A549 (cell line): Measurements from ENCODE around the gene IFNA2. TPM values are rescaled to one million over a fixed set of nuclear protein-coding genes. Genes with fewer than 3 reads are reported as not detected.
"Not testable (repeated sequence)": the region's sequence is repeated elsewhere in the genome, so short reads cannot be mapped to it uniquely, and the experiment has no call there.

ENCODE experiments used
- ATAC-seq, 2 experiments: fragments of 200-7000 bp in 1 of 2; fragments of >200 bp in 1 of 2; cut with Nextera tagmentation in 1 of 2; cut with Tn5 transposase in 1 of 2; 3 replicates each; pipeline versions ENCODE4 v1.8.0 to v1.9.1; 2018 to 2020; ENCODE audit warnings: mild to moderate bottlenecking in 1 of 2, moderate library complexity in 1 of 2
- CTCF ChIA-PET: fragments of 300-600 bp; sonication (Branson Sonifier 250); formaldehyde crosslinking; extraction: SDS; loops from one replicate; lab custom pipeline; 2021; ENCODE audit warnings: antibody characterized with exemption, inconsistent platforms; lab: Yijun Ruan, JAX
- POLR2A ChIA-PET: fragments of 350-600 bp; formaldehyde crosslinking; extraction: SDS; loops from one replicate; lab custom pipeline; 2021; ENCODE audit warnings: antibody characterized with exemption, inconsistent platforms; lab: Yijun Ruan, JAX
- DNase-seq, 2 experiments: peaks; one replicate each; pipeline versions ENCODE4 v3.0.0 to v3.0.0-alpha.2; 2011 to 2016; ENCODE audit warnings: low read depth in 1 of 2, low spot score in 1 of 2
- FAIRE-seq: peaks from 2 replicates; lab custom pipeline; 2011; peaks lifted over from hg19 to GRCh38; lab: Jason Lieb, UNC
- H3K27ac ChIP-seq, 2 experiments: fragments of >200 bp; sonication (Bioruptor Twin); formaldehyde crosslinking; 3 replicates each; pipeline ENCODE4 v1.5.1; 2016 to 2017
- H3K4me1 ChIP-seq: fragments of >200 bp; sonication (Bioruptor Twin); formaldehyde crosslinking; 3 replicates; pipeline ENCODE4 v1.6.1; 2016
- H3K4me2 ChIP-seq: fragments of >200 bp; sonication (Bioruptor Twin); formaldehyde crosslinking; 3 replicates; pipeline ENCODE4 v1.6.1; 2016
- H3K4me3 ChIP-seq: fragments of >200 bp; sonication (Bioruptor Twin); formaldehyde crosslinking; 3 replicates; pipeline ENCODE4 v1.5.1; 2016
- H3K9me3 ChIP-seq: fragments of >200 bp; sonication (Bioruptor Twin); formaldehyde crosslinking; 3 replicates; pipeline ENCODE4 v1.6.1; 2016
- CBX8 ChIP-seq: fragments of 200-600 bp; sonication (generic); IDR thresholded peaks from 2 replicates; pipeline ENCODE4 v1.6.1; 2016
- CTCF ChIP-seq: fragments of >200 bp; sonication (Bioruptor Twin); formaldehyde crosslinking; IDR thresholded peaks from 3 replicates; pipeline ENCODE4 v1.5.1; 2016
- EHMT2 ChIP-seq: fragments of 200-600 bp; sonication (generic); IDR thresholded peaks from 2 replicates; pipeline ENCODE4 v1.6.1; 2016; ENCODE audit warnings: antibody characterized with exemption, low read depth, mild to moderate bottlenecking, moderate library complexity
- EP300 ChIP-seq, 2 experiments: fragments of >200 bp; sonication (Bioruptor Twin); formaldehyde crosslinking; IDR thresholded peaks; 2 replicates in 1 of 2; 3 replicates in 1 of 2; pipeline ENCODE4 v1.6.1; 2016 to 2017
- FOXS1 ChIP-seq: fragments of 250-450 bp; sonication (Bioruptor Pico); IDR thresholded peaks from 2 replicates; pipeline ENCODE4 v1.5.0; 2020; ENCODE audit warnings: mild to moderate bottlenecking, moderate library complexity
- HES2 ChIP-seq: fragments of >200 bp; sonication (Bioruptor Twin); formaldehyde crosslinking; IDR thresholded peaks from 2 replicates; pipeline ENCODE4 v1.6.1; 2016
- HEYL ChIP-seq: fragments of 250-450 bp; sonication (Bioruptor Pico); IDR thresholded peaks from 2 replicates; pipeline ENCODE4 v1.8.0; 2021; ENCODE audit warnings: mild to moderate bottlenecking, moderate library complexity
- MAZ ChIP-seq: fragments of 150-350 bp; IDR thresholded peaks from 2 replicates; pipeline ENCODE4 v1.6.1; 2014; ENCODE audit warnings: antibody characterized with exemption, low read depth, low read length, borderline replicate concordance
- NPAS2 ChIP-seq: fragments of 250-450 bp; sonication (Bioruptor Pico); IDR thresholded peaks from 2 replicates; pipeline ENCODE4 v1.8.0; 2022; ENCODE audit warnings: mild to moderate bottlenecking, moderate library complexity, borderline replicate concordance
- RAD21 ChIP-seq, 2 experiments: fragments of >200 bp in 1 of 2; sonication (Bioruptor Twin) in 1 of 2; formaldehyde crosslinking in 1 of 2; IDR thresholded peaks in 1 of 2; conservative IDR thresholded peaks in 1 of 2; 2 replicates in 1 of 2; 3 replicates in 1 of 2; pipeline ENCODE4 v1.6.1; 2012 to 2018; ENCODE audit warnings: inconsistent platforms in 1 of 2
- RCOR1 ChIP-seq: fragments of 150-350 bp; IDR thresholded peaks from 2 replicates; pipeline ENCODE4 v1.6.1; 2014; ENCODE audit warnings: antibody characterized with exemption, low read length, low read depth
- REST ChIP-seq: fragments of 200-600 bp; sonication (generic); IDR thresholded peaks from 2 replicates; pipeline ENCODE4 v1.6.1; 2016; ENCODE audit warnings: antibody characterized with exemption, mild to moderate bottlenecking, moderate library complexity
- RFX5 ChIP-seq: fragments of 450-650 bp; IDR thresholded peaks from 2 replicates; pipeline ENCODE4 v1.7.1; 2014; ENCODE audit warnings: antibody characterized with exemption, mild to moderate bottlenecking, moderate library complexity
- SMC3 ChIP-seq: fragments of >200 bp; sonication (Bioruptor Twin); formaldehyde crosslinking; IDR thresholded peaks from 3 replicates; pipeline ENCODE4 v1.6.1; 2018; ENCODE audit warnings: inconsistent platforms
- ZNF302 ChIP-seq: fragments of 250-450 bp; sonication (Bioruptor Pico); IDR thresholded peaks from 2 replicates; pipeline ENCODE4 v1.9.0; 2021; ENCODE audit warnings: inconsistent platforms, mild to moderate bottlenecking, moderate library complexity
- ZSCAN20 ChIP-seq: fragments of 250-450 bp; sonication (Bioruptor Pico); IDR thresholded peaks from 2 replicates; pipeline ENCODE4 v1.8.0; 2022; ENCODE audit warnings: mild to moderate bottlenecking, moderate library complexity
- WGBS: methylation state at CpG from one replicate; pipeline ENCODE4 v1.1.6; 2017; ENCODE audit errors: missing lambda C conversion rate; 5-methylcytosine and 5-hydroxymethylcytosine counted together
- polyA minus RNA-seq: library from RNA; depleted of rRNA, polyadenylated mRNA; stranded (reverse); fragments of >200 nt; gene quantifications from 2 replicates; pipeline ENCODE4 v1.2.3, GENCODE V29; 2011; rRNA and poly(A)+ RNA removed
- polyA plus RNA-seq, 4 experiments: library from polyadenylated mRNA; depleted of rRNA in 3 of 4; stranded (reverse); fragments of >200 nt; fragmentation: RNase III in 1 of 4; extraction: RNeasy Plus Mini Kit Qiagen cat#74134 plus additional on column Dnase treatment in 1 of 4; gene quantifications; 2 replicates in 3 of 4; 3 replicates in 1 of 4; pipeline ENCODE4 v1.2.3, GENCODE V29; 2011 to 2017
- TF ChIP-seq, protein P1 (sequence below): fragments of 450-650 bp; IDR thresholded peaks from 2 replicates; pipeline ENCODE4 v1.6.1; 2014; ENCODE audit warnings: antibody characterized with exemption
- TF ChIP-seq, protein P2 (sequence below): fragments of >200 bp; sonication (Bioruptor Twin); formaldehyde crosslinking; IDR thresholded peaks from 3 replicates; pipeline ENCODE4 v1.6.1; 2016

IFNA2 gene
- not detected in 2 replicates for polyA plus RNA-seq (2011; rRNA removed)
- not detected in 2 replicates for polyA plus RNA-seq (2012; cell fraction: cytosol; rRNA removed)
- not detected in 2 replicates for polyA plus RNA-seq (2012; cell fraction: nucleus; rRNA removed)
- polyA plus RNA-seq (2017; fragmentation: RNase III; extraction: RNeasy Plus Mini Kit Qiagen cat#74134 plus additional on column Dnase treatment): not detected in 3 replicates
- not detected in 2 replicates for polyA minus RNA-seq

DNA sequence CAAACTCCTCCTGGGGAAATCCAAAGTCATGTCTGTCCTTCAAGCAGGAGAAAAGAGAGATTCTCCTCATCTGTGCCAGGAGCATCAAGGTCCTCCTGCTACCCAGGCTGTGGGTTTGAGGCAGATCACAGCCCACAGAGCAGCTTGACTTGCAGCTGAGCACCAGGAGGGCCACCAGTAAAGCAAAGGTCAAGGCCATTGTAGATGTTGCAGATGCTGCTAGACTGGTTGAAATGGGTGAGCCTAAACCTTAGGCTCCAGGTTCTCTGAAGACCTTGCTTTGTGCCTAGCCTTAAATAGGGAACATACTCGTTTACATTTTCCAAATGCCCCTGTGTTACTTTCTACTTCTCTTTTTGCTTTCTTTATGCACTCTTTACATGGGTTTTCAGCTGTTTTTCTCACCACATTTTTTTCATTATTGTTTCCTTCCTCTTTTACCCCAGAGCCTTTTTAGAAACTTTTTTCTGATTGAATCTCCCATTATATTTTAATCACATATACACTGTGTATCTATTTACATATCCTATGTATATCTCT is at the start of gene IFNA2:
Gene IFNA2 (minus strand): TSS at position 268 of the 540 bp plus-strand sequence. CDS start 69 bp downstream, at position 199.
- FAIRE-seq: no peak
- ChIA-PET POLR2A (no interaction called here), CTCF (interaction anchor here (1.4 kb wide), 1 partner anchor 10 kb away, joined by 5 read pairs; no protein-coding TSS in a partner anchor)
- H3K9me3 ChIP-seq: no peaks in the 10 kb centered on the region
- no peak within 1 kb of the TSS for H3K4me2 ChIP-seq
- no peak for ATAC-seq
- H3K4me3 ChIP-seq: no peak within 1 kb of the TSS
- 10% methylated on average over 1 of the region's 1 CpG for WGBS
- H3K27ac ChIP-seq: no peak within 1 kb of the TSS
- TF ChIP-seq HES2 (no peak), ZNF302 (CRISPR knock-in tag) (no peak), RCOR1 (no peak), EHMT2 (no peak), REST (no peak), RFX5 (no peak), CBX8 (no peak), SMC3 (no peak)
- TF ChIP-seq, protein P1, sequence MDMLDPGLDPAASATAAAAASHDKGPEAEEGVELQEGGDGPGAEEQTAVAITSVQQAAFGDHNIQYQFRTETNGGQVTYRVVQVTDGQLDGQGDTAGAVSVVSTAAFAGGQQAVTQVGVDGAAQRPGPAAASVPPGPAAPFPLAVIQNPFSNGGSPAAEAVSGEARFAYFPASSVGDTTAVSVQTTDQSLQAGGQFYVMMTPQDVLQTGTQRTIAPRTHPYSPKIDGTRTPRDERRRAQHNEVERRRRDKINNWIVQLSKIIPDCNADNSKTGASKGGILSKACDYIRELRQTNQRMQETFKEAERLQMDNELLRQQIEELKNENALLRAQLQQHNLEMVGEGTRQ: no peak
- TF ChIP-seq, protein P2, sequence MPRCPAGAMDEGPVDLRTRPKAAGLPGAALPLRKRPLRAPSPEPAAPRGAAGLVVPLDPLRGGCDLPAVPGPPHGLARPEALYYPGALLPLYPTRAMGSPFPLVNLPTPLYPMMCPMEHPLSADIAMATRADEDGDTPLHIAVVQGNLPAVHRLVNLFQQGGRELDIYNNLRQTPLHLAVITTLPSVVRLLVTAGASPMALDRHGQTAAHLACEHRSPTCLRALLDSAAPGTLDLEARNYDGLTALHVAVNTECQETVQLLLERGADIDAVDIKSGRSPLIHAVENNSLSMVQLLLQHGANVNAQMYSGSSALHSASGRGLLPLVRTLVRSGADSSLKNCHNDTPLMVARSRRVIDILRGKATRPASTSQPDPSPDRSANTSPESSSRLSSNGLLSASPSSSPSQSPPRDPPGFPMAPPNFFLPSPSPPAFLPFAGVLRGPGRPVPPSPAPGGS: no peak
- H3K4me1 ChIP-seq: peaks cover 7% of the 10 kb centered on the region; the same call in 1 of the 3 replicates
- DNase-seq: no peak

DNA sequence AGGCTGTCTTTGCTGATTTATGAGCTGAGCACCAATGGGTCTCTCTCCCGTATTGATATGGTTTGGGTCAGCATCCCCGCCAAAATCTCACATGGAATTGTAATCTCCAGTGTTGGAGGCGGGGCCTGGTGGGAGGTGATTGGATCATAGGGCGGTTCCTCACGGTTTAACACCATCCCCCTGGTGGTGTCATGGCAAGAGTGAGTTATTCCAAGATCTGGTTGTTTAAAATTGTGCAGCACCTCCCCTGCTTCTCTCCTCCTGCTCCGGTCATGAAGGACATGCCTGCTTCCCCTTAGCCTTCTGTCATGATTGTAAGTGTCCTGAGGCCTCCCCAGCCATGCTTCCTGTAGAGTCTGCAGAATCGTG is 49.8 kb upstream of the IFNA2 start:
- H3K9me3 ChIP-seq, FAIRE-seq, DNase-seq, H3K4me3 ChIP-seq, H3K4me2 ChIP-seq, H3K4me1 ChIP-seq, H3K27ac ChIP-seq: not testable (repeated sequence)
- POLR2A ChIA-PET: interaction anchor here (1.1 to 1.3 kb wide), 2 partner anchors 12 to 99 kb away, joined by 4 read pairs; no protein-coding TSS in a partner anchor
- 49% methylated on average over 7 of the region's 7 CpGs for WGBS
- CTCF ChIA-PET: interaction anchor here (0.6 to 2.3 kb wide), 39 partner anchors 9 to 809 kb away, joined by 3 to 27 read pairs (median 4); no protein-coding TSS in a partner anchor
- ATAC-seq: peak; percentile 72 to 79; a peak in 3 of 6 replicates

DNA sequence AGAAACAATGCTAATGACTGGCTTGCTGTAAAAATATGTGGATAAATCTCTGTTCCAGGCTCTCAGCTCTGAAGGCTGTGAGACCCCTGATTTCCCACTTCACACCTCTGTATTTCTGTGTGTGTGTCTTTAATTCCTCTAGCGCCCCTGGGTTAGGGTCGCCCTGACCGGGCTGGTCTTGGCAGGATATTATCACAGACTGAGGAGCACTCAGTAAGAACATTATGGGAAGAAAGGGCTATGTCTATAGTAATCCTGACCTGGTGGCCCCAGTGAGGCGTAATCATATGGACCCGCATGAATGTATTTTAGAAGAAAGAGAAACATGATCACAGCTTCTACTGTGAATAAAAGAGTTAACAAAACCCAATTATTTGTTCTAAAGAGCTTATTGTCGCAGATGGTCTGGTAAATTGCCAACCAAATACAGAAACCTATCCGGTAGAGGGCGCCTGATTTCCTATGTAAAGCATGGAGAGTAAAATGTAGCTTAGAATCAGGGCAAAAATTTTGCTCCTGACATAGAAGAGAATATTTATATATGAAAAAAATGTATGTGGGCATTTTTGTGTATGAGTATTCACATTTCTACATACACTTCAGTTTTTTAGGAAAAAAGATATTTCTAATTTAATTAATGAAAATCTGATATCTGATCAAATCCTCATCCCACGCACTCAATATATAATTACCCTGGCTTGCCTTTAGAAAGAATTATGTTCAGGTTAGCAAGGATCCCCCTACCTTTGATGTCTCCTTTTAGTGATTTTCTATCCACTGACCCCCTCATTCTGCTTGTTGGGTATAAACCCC is 49.2 kb upstream of the IFNA2 start:
- Histone ChIP-seq H3K4me1 (no peaks in the 10 kb centered on the region), H3K4me2 (peak overlapping the region; percentile 5; the same call in 1 of the 3 replicates), H3K27ac (no peak overlapping the region), H3K9me3 (no peaks in the 10 kb centered on the region), H3K4me3 (no peak overlapping the region)
- CTCF ChIA-PET: interaction anchor here (0.6 to 2.3 kb wide), 44 partner anchors 9 to 810 kb away, joined by 3 to 27 read pairs (median 4); partner anchors contain the start of gene MTAP
- FAIRE-seq: no peak
- peak; percentile 65 to 84; a peak in 4 of 6 replicates for ATAC-seq
- 15% methylated on average over 9 of the region's 9 CpGs for WGBS
- TF ChIP-seq NPAS2 (CRISPR knock-in tag) (no peak), RAD21 (conservative IDR thresholded peaks at IDR 0.05 in 1 of 2, IDR thresholded peaks at IDR 0.05 in 1 of 2) (peak; percentile 70 to 74), MAZ (no peak), EP300 (IDR thresholded peaks at IDR 0.05) (no peak), ZSCAN20 (no peak), HES2 (no peak), SMC3 (peak; percentile 79), HEYL (CRISPR knock-in tag) (no peak), FOXS1 (CRISPR knock-in tag) (no peak), RFX5 (no peak), CTCF (peak; percentile 86)
- peak; percentile 28 to 77 for DNase-seq
- POLR2A ChIA-PET: interaction anchor here (1.1 to 1.3 kb wide), 2 partner anchors 13 to 99 kb away, joined by 4 read pairs; no protein-coding TSS in a partner anchor
